22Rv1 (cell line): ENCODE results near the gene PPL.

Source experiments
- H3K27ac ChIP-seq: fragments of 450-650 bp; 2 replicates; pipeline ENCODE4 v1.5.1; 2017
- ZFX ChIP-seq: fragments of 450-650 bp; IDR thresholded peaks from 2 replicates; pipeline ENCODE4 v1.6.1; 2017; ENCODE audit warnings: antibody characterized with exemption, borderline replicate concordance
- TF ChIP-seq, protein P1 (sequence below): fragments of 450-650 bp; IDR thresholded peaks from 2 replicates; pipeline ENCODE4 v1.5.1; 2017; ENCODE audit warnings: mild to moderate bottlenecking

Gene PPL

DNA sequence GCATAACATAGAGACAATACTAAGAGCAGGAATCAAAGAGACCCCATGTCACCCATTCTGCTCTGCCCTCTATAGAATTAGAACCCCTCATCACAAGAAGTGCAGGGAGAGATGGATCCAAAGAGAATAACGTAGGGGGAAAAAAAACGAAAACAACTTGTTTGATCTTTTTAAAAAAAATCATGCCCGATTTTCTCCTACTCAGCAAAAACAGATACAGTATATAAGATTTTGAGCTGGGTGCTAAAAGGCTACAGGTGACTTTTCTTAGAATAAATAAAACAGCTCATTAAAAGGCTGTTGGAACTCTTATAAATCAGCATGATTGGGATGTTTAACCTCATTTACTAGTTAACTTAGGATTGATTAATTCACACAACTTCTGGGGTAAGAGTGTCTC lies 72.2 kb downstream of the PPL start:
- H3K27ac ChIP-seq: no peak overlapping the region
- no peak for TF ChIP-seq ZFX
- TF ChIP-seq, protein P1, sequence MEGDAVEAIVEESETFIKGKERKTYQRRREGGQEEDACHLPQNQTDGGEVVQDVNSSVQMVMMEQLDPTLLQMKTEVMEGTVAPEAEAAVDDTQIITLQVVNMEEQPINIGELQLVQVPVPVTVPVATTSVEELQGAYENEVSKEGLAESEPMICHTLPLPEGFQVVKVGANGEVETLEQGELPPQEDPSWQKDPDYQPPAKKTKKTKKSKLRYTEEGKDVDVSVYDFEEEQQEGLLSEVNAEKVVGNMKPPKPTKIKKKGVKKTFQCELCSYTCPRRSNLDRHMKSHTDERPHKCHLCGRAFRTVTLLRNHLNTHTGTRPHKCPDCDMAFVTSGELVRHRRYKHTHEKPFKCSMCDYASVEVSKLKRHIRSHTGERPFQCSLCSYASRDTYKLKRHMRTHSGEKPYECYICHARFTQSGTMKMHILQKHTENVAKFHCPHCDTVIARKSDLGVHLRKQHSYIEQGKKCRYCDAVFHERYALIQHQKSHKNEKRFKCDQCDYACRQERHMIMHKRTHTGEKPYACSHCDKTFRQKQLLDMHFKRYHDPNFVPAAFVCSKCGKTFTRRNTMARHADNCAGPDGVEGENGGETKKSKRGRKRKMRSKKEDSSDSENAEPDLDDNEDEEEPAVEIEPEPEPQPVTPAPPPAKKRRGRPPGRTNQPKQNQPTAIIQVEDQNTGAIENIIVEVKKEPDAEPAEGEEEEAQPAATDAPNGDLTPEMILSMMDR: no peak

DNA sequence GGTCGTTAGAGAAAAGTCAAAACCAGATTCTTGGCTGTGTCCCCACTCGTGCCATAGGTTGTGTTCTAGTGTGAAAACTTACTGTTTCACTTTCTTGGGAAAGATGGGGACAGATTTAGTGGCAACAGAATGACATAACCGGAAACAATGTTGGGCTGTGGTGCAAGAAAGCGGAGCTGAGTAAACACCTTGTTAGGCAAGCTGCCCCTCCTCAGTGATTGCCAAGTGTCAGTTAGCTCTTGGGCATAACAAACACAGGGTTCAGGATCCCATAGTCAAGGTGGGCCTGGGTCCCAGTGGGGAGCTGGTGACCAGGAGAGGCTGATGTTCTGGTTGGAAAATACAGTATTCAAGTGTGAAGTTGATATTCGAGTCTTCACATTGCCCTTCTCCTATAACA lies 74.3 kb downstream of the PPL start:
- H3K27ac ChIP-seq: no peak overlapping the region
- no peak for TF ChIP-seq ZFX
- TF ChIP-seq, protein P1: no peak

DNA sequence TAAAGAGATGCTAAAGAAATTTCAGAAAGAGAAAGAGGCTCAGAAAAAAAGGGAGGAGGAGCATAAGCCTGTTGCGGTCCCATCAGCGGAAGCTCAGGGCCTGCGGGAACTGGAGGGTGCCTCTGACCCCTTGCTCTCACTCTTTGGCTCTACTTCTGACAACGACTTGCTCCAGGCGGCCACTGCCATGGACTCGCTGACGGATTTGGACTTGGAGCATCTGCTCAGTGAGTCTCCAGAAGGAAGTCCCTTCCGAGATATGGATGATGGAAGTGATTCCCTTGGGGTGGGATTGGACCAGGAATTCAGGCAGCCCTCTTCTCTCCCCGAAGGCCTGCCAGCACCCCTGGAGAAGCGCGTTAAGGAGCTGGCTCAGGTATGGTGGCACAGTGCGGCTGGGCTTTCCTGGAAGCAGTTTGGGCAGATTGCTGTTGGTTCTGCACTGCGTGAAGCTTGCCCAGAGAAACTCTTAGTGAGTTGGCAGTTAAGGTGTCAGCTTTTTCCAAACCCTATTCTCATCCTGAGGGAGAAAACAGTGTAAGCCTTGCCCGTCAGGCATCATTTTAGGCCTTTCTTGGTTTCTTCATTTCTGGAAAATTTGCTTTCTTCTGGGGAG lies 76.1 kb downstream of the PPL start:
- H3K27ac ChIP-seq: no peak overlapping the region
- TF ChIP-seq, protein P1: no peak
- TF ChIP-seq ZFX: no peak

DNA sequence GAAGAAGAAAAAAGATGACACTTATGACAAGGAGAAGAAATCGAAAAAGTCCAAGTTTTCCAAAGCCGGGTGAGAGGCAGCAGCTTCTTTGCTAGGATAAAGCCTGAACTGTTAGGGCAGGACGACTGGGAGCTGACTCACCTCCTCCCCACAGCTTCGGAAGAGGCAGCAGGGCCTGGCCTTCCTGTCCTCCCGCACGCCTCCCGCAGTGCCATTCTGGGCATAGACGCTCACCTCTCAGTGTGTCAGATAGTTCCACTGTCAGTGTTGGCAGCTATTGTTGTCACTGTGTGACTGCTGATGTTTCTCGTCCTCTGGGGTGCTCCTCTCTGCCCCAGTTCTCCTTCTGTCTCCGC lies 77.1 kb downstream of the PPL start:
- TF ChIP-seq, protein P1: no peak
- no peak for TF ChIP-seq ZFX
- H3K27ac ChIP-seq: no peak overlapping the region

DNA sequence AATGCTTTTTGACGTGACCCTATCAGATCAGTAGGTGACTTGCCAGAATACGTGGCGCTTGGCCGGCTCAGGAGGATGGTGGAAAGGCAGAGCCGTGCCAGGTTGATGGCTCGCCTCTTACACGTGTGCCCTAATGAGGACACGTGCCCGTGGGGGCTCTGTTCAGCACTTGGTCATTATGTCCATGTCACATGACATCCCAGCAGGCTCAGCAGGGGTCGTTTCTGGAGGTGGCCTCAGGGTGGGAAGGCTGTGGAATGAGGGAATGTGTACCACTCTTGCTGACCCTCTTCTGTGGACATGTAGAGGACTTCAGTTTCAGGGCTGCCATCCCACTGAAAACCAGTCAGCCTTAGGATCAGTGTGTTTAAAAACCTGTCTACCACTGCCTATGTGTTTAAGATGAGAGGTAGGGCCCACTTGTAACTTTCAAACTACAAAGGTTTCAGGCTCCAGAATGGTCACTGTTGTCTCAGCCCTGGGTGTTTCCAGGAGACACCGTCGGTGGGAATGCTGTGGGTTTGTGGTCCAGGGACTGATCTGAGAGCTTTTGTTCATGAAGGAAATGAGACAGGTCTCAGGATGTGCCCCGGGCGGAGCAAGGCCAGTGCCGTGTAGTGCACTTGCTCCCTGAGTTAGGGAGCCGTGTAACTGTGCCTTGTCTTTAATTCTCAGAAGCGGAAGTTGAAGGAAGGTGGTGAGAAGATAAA lies 77.6 kb downstream of the PPL start:
- H3K27ac ChIP-seq: no peak overlapping the region
- TF ChIP-seq, protein P1: no peak
- no peak for TF ChIP-seq ZFX

DNA sequence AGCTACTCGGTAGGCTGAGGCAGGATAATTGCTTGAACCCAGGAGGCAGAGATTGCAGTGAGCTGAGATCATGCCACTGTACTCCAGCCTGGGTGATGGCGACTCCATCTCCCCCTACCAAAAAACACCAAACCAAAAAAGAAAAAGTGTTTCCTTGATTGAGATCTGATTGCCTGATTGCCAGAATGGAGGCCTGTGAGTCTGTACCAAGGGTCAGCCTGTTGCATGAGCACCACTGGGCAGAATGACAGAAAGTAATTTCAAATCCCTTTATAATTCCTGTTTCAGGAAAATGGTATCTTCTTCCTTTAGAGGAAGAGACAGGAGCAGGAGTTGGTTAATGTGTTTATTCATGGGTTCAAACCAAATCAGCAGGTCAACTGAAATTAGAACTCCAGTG lies 81.1 kb downstream of the PPL start:
- TF ChIP-seq, protein P1: no peak
- no peak for TF ChIP-seq ZFX

DNA sequence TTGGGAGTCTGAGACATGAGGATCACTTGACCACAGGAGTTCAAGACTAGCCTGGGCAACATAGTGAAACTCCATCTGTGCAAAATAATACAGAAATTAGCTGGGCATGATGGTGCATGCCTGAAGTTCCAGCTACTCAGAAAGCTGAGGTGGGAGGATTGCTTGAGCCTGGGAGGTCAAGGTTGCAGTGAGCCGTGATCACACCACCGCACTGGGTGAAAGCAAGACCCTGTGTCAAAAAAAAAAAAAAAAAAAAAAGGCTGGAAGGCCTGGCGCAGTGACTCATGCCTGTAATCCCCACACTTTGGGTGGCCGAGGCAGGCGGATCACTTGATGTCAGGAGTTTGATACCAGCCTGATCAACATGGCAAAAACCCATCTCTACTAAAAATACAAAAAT lies 81.6 kb downstream of the PPL start:
- H3K27ac ChIP-seq: no peak overlapping the region
- no peak for TF ChIP-seq ZFX
- TF ChIP-seq, protein P1: no peak

More for the DNA sequence above, 81.1 kb downstream of the PPL start:
- no peak overlapping the region for H3K27ac ChIP-seq
